ENCODE results near the gene ATXN7L2. TPM values are rescaled to one million over a fixed set of nuclear protein-coding genes. Genes with fewer than 3 reads are reported as not detected.

Gene ATXN7L2
- total RNA-seq, 4 donors from 2014 or later, result 1.6 to 2.7 (median 2.5) TPM

GRCh38 chr1:109503935-109504334 lies 20.2 kb downstream of the ATXN7L2 start:
- H3K4me3 ChIP-seq, result no peak overlapping the region
- no peaks in the 10 kb centered on the region for H3K27me3 ChIP-seq
- H3K4me1 ChIP-seq, result peaks cover 0 to 58% (median 24%) of the 10 kb centered on the region in 3 donors
- TF ChIP-seq CTCF (IDR thresholded peaks at IDR 0.05) (no peak), POLR2A (IDR thresholded peaks at IDR 0.05) (no peak), EP300 (IDR thresholded peaks at IDR 0.05) (no peak), POLR2AphosphoS5 (IDR thresholded peaks at IDR 0.05) (no peak)
- no peak for ATAC-seq
- peaks cover 0 to 11% of the 10 kb centered on the region in 2 donors for H3K36me3 ChIP-seq
- H3K27ac ChIP-seq, result peak overlapping the region in 1 of 4 donors; percentile 25
- no peaks in the 10 kb centered on the region for H3K9me3 ChIP-seq
- 56 to 61% methylated on average over 5 of the region's 5 CpGs for WGBS, 2 donors (ENCODE audit: low coverage in 1 of 2)

GRCh38 chr1:109504974-109505373 lies 21.3 kb downstream of the ATXN7L2 start:
- Histone ChIP-seq H3K4me1 (peaks cover 0 to 54% (median 23%) of the 10 kb centered on the region in 3 donors), H3K27me3 (no peaks in the 10 kb centered on the region), H3K36me3 (peaks cover 0 to 11% of the 10 kb centered on the region in 2 donors), H3K4me3 (no peak overlapping the region), H3K9me3 (no peaks in the 10 kb centered on the region), H3K27ac (no peak overlapping the region)
- TF ChIP-seq CTCF (IDR thresholded peaks at IDR 0.05), result no peak
- TF ChIP-seq EP300 (IDR thresholded peaks at IDR 0.05), result no peak
- 85% methylated on average over 1 of the region's 1 CpG; no CpG with 5 or more reads in 1 of the 2 donors for WGBS, 2 donors (ENCODE audit: low coverage in 1 of 2)
- ATAC-seq, result no peak

- TF ChIP-seq EP300 (IDR thresholded peaks at IDR 0.05), result no peak
- TF ChIP-seq CTCF (IDR thresholded peaks at IDR 0.05), result no peak
- no peak for TF ChIP-seq POLR2AphosphoS5 (IDR thresholded peaks at IDR 0.05)
- no peak for TF ChIP-seq POLR2A (IDR thresholded peaks at IDR 0.05)
- H3K27ac ChIP-seq, result peak overlapping the region in 2 of 4 donors; percentile 68 to 84
- peak overlapping the region in 1 of 2 donors; percentile 68 for H3K4me3 ChIP-seq
- no peak for ATAC-seq
- H3K36me3 ChIP-seq, result peaks cover 0 to 11% of the 10 kb centered on the region in 2 donors
- no peaks in the 10 kb centered on the region for H3K27me3 ChIP-seq
- no peaks in the 10 kb centered on the region for H3K9me3 ChIP-seq
- 84% methylated on average over 6 of the region's 25 CpGs; no CpG with 5 or more reads in 1 of the 2 donors for WGBS, 2 donors (ENCODE audit: low coverage in 1 of 2)
- peaks cover 0 to 33% (median 6%) of the 10 kb centered on the region in 3 donors for H3K4me1 ChIP-seq
These were observed 24.5 kb downstream of the ATXN7L2 start for GRCh38 chr1:109508001-109508872.

- Histone ChIP-seq H3K36me3 (peaks cover 0 to 11% of the 10 kb centered on the region in 2 donors), H3K9me3 (no peaks in the 10 kb centered on the region), H3K4me1 (peaks cover 0 to 33% (median 6%) of the 10 kb centered on the region in 3 donors), H3K27ac (peak overlapping the region in 3 of 4 donors; percentile 68 to 84 (median 76)), H3K27me3 (no peaks in the 10 kb centered on the region), H3K4me3 (peak overlapping the region; percentile 68 to 84)
- peak; percentile 8 for ATAC-seq
- 43% methylated on average over 3 of the region's 7 CpGs; no CpG with 5 or more reads in 1 of the 2 donors for WGBS, 2 donors (ENCODE audit: low coverage in 1 of 2)
- TF ChIP-seq POLR2A (IDR thresholded peaks at IDR 0.05) (no peak), POLR2AphosphoS5 (IDR thresholded peaks at IDR 0.05) (no peak), CTCF (IDR thresholded peaks at IDR 0.05) (no peak), EP300 (IDR thresholded peaks at IDR 0.05) (no peak)
These were observed 25.1 kb downstream of the ATXN7L2 start for GRCh38 chr1:109508873-109509175.

All from gastroesophageal sphincter (tissue), 4 donors.